ENCODE data around the gene EXOC4.

The EXOC4 gene

DNA sequence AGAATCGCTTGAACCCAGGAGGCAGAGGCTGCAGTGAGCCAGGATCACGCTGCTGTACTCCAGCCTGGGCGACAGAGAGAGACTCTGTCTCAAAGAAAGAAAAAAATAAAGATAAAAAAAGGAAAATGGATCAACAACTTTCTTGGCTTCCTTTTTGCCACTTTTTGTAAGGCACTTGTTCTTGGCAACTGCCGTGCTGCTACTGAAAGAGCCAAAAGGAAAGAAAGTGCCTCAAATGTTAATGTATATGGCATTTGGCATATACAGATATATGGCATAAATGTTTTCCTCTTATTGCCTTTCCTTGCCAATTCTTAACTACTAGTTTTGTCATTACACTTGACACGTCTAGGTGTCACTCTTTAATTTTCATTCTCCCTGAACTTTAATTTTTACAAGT lies 480.5 kb downstream of the EXOC4 start:
- Histone ChIP-seq H2AFZ (ENCODE audit: low read length) (no peak overlapping the region), H3K27ac (replicated peaks; ENCODE audit: low read length) (no peak overlapping the region), H3K4me1 (ENCODE audit: control insufficient read depth in 2 of 2, insufficient read depth in 1 of 2, low read depth in 1 of 2, low read length in 2 of 2) (no peaks in the 10 kb centered on the region), H3K14ac (ENCODE audit: low read length) (no peak overlapping the region), H4K8ac (ENCODE audit: low read depth, low read length) (no peak overlapping the region), H4K91ac (ENCODE audit: low read depth, low read length, poor library complexity) (no peak overlapping the region), H3K9me3 (replicated peaks in 1 of 2; ENCODE audit: control insufficient read depth in 2 of 2, insufficient read depth in 1 of 2, low read depth in 1 of 2, low read length in 2 of 2) (no peaks in the 10 kb centered on the region), H3K4me3 (ENCODE audit: low read length in 2 of 2) (no peak overlapping the region), H2BK120ac (ENCODE audit: low read depth, low read length) (no peak overlapping the region), H3K36me3 (replicated peaks in 1 of 2; ENCODE audit: control insufficient read depth in 2 of 2, insufficient read depth in 2 of 2, low read length in 2 of 2) (no peaks in the 10 kb centered on the region), H3K18ac (ENCODE audit: low read length) (no peak overlapping the region), H3K27me3 (ENCODE audit: control insufficient read depth in 3 of 3, insufficient read depth in 3 of 3, low read depth in 1 of 3, low read length in 3 of 3) (no peaks in the 10 kb centered on the region), H3K4ac (ENCODE audit: low read length) (no peak overlapping the region), H3K4me2 (ENCODE audit: insufficient read depth, low read length, poor library complexity, severe bottlenecking) (no peak overlapping the region), H2AK5ac (ENCODE audit: low read depth, low read length) (no peak overlapping the region), H2BK15ac (ENCODE audit: low read length) (no peak overlapping the region), H3K23ac (ENCODE audit: low read depth, low read length, poor library complexity) (no peak overlapping the region), H2BK12ac (ENCODE audit: low read length) (no peak overlapping the region), H3K9ac (ENCODE audit: low read depth, low read length, poor library complexity) (no peak overlapping the region), H2BK5ac (ENCODE audit: low read length) (no peak overlapping the region), H3K79me1 (ENCODE audit: low read depth, low read length) (peaks cover 2% of the 10 kb centered on the region)
- WGBS, 2 donors (ENCODE audit: extremely low coverage in 2 of 2, insufficient read length in 2 of 2, insufficient replicate concordance in 1 of 2) = no CpG with 5 or more reads among the region's 5 CpGs
- DNase-seq (ENCODE audit: low spot score) = no peak

DNA sequence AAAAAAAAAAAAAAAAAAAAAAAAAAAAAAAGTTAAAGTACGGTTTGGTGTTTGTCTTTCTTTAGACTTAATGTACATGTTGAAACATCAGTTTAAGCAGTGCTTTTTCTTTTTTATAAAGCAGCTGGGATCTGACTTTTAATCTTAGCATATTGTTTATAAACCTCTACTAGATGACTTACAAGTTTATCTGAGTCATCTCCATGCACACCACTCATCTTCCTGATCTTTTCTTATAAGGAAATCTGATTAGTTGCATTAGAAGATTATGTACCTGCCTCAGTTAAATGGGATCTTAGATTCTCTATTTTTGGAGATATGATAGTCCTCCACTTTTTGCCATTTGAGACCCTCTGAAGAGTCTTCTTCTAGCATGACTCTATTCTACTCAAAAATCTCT lies 482.3 kb downstream of the EXOC4 start:
- no peak overlapping the region for H2AK5ac ChIP-seq (ENCODE audit: low read depth, low read length)
- H3K18ac ChIP-seq (ENCODE audit: low read length) = no peak overlapping the region
- H2BK5ac ChIP-seq (ENCODE audit: low read length) = no peak overlapping the region
- no peak overlapping the region for H3K14ac ChIP-seq (ENCODE audit: low read length)
- no peak overlapping the region for H3K4me3 ChIP-seq (ENCODE audit: low read length in 2 of 2)
- H4K91ac ChIP-seq (ENCODE audit: low read depth, low read length, poor library complexity) = no peak overlapping the region
- WGBS, 2 donors (ENCODE audit: extremely low coverage in 2 of 2, insufficient read length in 2 of 2, insufficient replicate concordance in 1 of 2) = no CpG with 5 or more reads among the region's 1 CpG
- peaks cover 2% of the 10 kb centered on the region for H3K79me1 ChIP-seq (ENCODE audit: low read depth, low read length)
- H3K4me2 ChIP-seq (ENCODE audit: insufficient read depth, low read length, poor library complexity, severe bottlenecking) = no peak overlapping the region
- H3K23ac ChIP-seq (ENCODE audit: low read depth, low read length, poor library complexity) = no peak overlapping the region
- no peaks in the 10 kb centered on the region for H3K9me3 ChIP-seq (replicated peaks in 1 of 2; ENCODE audit: control insufficient read depth in 2 of 2, insufficient read depth in 1 of 2, low read depth in 1 of 2, low read length in 2 of 2)
- H2BK15ac ChIP-seq (ENCODE audit: low read length) = no peak overlapping the region
- no peak for DNase-seq (ENCODE audit: low spot score)
- H2BK12ac ChIP-seq (ENCODE audit: low read length) = no peak overlapping the region
- H3K27me3 ChIP-seq (ENCODE audit: control insufficient read depth in 3 of 3, insufficient read depth in 3 of 3, low read depth in 1 of 3, low read length in 3 of 3) = no peaks in the 10 kb centered on the region
- H3K27ac ChIP-seq (replicated peaks; ENCODE audit: low read length) = no peak overlapping the region
- no peak overlapping the region for H3K4ac ChIP-seq (ENCODE audit: low read length)
- H4K8ac ChIP-seq (ENCODE audit: low read depth, low read length) = no peak overlapping the region
- H3K4me1 ChIP-seq (ENCODE audit: control insufficient read depth in 2 of 2, insufficient read depth in 1 of 2, low read depth in 1 of 2, low read length in 2 of 2) = no peaks in the 10 kb centered on the region
- no peaks in the 10 kb centered on the region for H3K36me3 ChIP-seq (replicated peaks in 1 of 2; ENCODE audit: control insufficient read depth in 2 of 2, insufficient read depth in 2 of 2, low read length in 2 of 2)
- H2AFZ ChIP-seq (ENCODE audit: low read length) = no peak overlapping the region
- H3K9ac ChIP-seq (ENCODE audit: low read depth, low read length, poor library complexity) = no peak overlapping the region
- no peak overlapping the region for H2BK120ac ChIP-seq (ENCODE audit: low read depth, low read length)

DNA sequence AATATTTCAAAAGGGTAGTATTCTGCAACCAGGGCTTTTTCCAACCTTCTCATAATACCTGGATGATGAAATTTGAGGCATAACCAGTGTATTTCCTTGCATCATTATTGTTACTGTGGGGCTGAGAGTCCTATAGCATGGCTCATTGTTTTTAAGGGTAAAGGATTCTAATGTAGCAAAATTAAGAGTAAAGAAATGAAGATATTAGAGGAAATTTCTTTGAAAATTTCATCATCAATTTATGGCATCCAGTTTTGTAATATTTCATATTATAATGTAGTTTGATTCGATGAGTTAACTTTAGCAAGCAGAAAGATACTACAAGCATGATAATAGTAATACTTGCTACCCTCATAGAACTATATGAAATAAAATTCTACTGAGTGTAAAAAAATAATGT lies 486.9 kb downstream of the EXOC4 start:
- Histone ChIP-seq H3K18ac (ENCODE audit: low read length) (no peak overlapping the region), H3K79me1 (ENCODE audit: low read depth, low read length) (no peaks in the 10 kb centered on the region), H3K4me1 (ENCODE audit: control insufficient read depth in 2 of 2, insufficient read depth in 1 of 2, low read depth in 1 of 2, low read length in 2 of 2) (no peaks in the 10 kb centered on the region), H2BK5ac (ENCODE audit: low read length) (no peak overlapping the region), H3K4ac (ENCODE audit: low read length) (no peak overlapping the region), H2BK12ac (ENCODE audit: low read length) (no peak overlapping the region), H3K4me3 (ENCODE audit: low read length in 2 of 2) (no peak overlapping the region), H3K4me2 (ENCODE audit: insufficient read depth, low read length, poor library complexity, severe bottlenecking) (no peak overlapping the region), H3K9ac (ENCODE audit: low read depth, low read length, poor library complexity) (no peak overlapping the region), H3K9me3 (replicated peaks in 1 of 2; ENCODE audit: control insufficient read depth in 2 of 2, insufficient read depth in 1 of 2, low read depth in 1 of 2, low read length in 2 of 2) (no peaks in the 10 kb centered on the region), H3K36me3 (replicated peaks in 1 of 2; ENCODE audit: control insufficient read depth in 2 of 2, insufficient read depth in 2 of 2, low read length in 2 of 2) (no peaks in the 10 kb centered on the region), H2BK15ac (ENCODE audit: low read length) (no peak overlapping the region), H2AK5ac (ENCODE audit: low read depth, low read length) (no peak overlapping the region), H3K27ac (replicated peaks; ENCODE audit: low read length) (no peak overlapping the region), H2BK120ac (ENCODE audit: low read depth, low read length) (no peak overlapping the region), H2AFZ (ENCODE audit: low read length) (no peak overlapping the region), H4K8ac (ENCODE audit: low read depth, low read length) (no peak overlapping the region), H3K27me3 (ENCODE audit: control insufficient read depth in 3 of 3, insufficient read depth in 3 of 3, low read depth in 1 of 3, low read length in 3 of 3) (no peaks in the 10 kb centered on the region), H3K23ac (ENCODE audit: low read depth, low read length, poor library complexity) (no peak overlapping the region), H4K91ac (ENCODE audit: low read depth, low read length, poor library complexity) (no peak overlapping the region), H3K14ac (ENCODE audit: low read length) (no peak overlapping the region)
- no CpG with 5 or more reads among the region's 1 CpG for WGBS, 2 donors (ENCODE audit: extremely low coverage in 2 of 2, insufficient read length in 2 of 2, insufficient replicate concordance in 1 of 2)
- no peak for DNase-seq (ENCODE audit: low spot score)

DNA sequence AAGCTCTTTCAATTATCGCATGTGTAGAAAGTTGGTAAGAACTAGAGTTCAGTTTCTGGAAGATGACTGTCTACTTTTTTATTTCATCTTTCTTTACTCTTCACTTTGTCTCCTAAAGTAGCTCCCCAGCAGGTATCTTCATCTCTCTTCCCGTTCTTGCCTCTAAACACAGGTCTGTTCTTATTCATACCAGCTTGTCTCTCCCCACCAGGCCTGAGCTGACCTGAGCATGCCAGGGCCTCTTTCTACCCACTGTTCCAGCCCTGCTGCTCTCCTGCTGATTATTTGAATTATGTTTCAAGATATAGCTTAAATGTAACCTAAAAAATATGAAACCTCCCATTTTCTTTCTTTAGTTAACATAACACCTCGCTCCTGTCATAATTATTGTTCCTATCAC lies 488.2 kb downstream of the EXOC4 start:
- WGBS, 2 donors (ENCODE audit: extremely low coverage in 2 of 2, insufficient read length in 2 of 2, insufficient replicate concordance in 1 of 2) = no CpG with 5 or more reads among the region's 3 CpGs
- no peak overlapping the region for H3K27ac ChIP-seq (replicated peaks; ENCODE audit: low read length)
- no peak overlapping the region for H2AK5ac ChIP-seq (ENCODE audit: low read depth, low read length)
- no peak overlapping the region for H3K14ac ChIP-seq (ENCODE audit: low read length)
- no peak overlapping the region for H3K9ac ChIP-seq (ENCODE audit: low read depth, low read length, poor library complexity)
- no peaks in the 10 kb centered on the region for H3K4me1 ChIP-seq (ENCODE audit: control insufficient read depth in 2 of 2, insufficient read depth in 1 of 2, low read depth in 1 of 2, low read length in 2 of 2)
- no peak overlapping the region for H2BK15ac ChIP-seq (ENCODE audit: low read length)
- H3K4me2 ChIP-seq (ENCODE audit: insufficient read depth, low read length, poor library complexity, severe bottlenecking) = no peak overlapping the region
- H4K8ac ChIP-seq (ENCODE audit: low read depth, low read length) = no peak overlapping the region
- no peak overlapping the region for H3K23ac ChIP-seq (ENCODE audit: low read depth, low read length, poor library complexity)
- no peaks in the 10 kb centered on the region for H3K36me3 ChIP-seq (replicated peaks in 1 of 2; ENCODE audit: control insufficient read depth in 2 of 2, insufficient read depth in 2 of 2, low read length in 2 of 2)
- no peaks in the 10 kb centered on the region for H3K27me3 ChIP-seq (ENCODE audit: control insufficient read depth in 3 of 3, insufficient read depth in 3 of 3, low read depth in 1 of 3, low read length in 3 of 3)
- no peak overlapping the region for H2BK12ac ChIP-seq (ENCODE audit: low read length)
- H2BK120ac ChIP-seq (ENCODE audit: low read depth, low read length) = no peak overlapping the region
- H3K4me3 ChIP-seq (ENCODE audit: low read length in 2 of 2) = no peak overlapping the region
- no peak overlapping the region for H2BK5ac ChIP-seq (ENCODE audit: low read length)
- no peaks in the 10 kb centered on the region for H3K79me1 ChIP-seq (ENCODE audit: low read depth, low read length)
- H3K18ac ChIP-seq (ENCODE audit: low read length) = no peak overlapping the region
- H2AFZ ChIP-seq (ENCODE audit: low read length) = no peak overlapping the region
- DNase-seq (ENCODE audit: low spot score) = no peak
- H3K9me3 ChIP-seq (replicated peaks in 1 of 2; ENCODE audit: control insufficient read depth in 2 of 2, insufficient read depth in 1 of 2, low read depth in 1 of 2, low read length in 2 of 2) = no peaks in the 10 kb centered on the region
- H4K91ac ChIP-seq (ENCODE audit: low read depth, low read length, poor library complexity) = no peak overlapping the region
- no peak overlapping the region for H3K4ac ChIP-seq (ENCODE audit: low read length)
